VCaP (cell line): ENCODE data around the gene KRT34.

Source experiments
- H3K27ac ChIP-seq: fragments of 450-650 bp; 2 replicates; pipeline ENCODE4 v1.5.1; 2017
- TF ChIP-seq, protein P1 (sequence below): fragments of 450-650 bp; conservative IDR thresholded peaks from 2 replicates; pipeline ENCODE4 v1.5.1; 2017; ENCODE audit warnings: mild to moderate bottlenecking, moderate library complexity

KRT34 gene

DNA sequence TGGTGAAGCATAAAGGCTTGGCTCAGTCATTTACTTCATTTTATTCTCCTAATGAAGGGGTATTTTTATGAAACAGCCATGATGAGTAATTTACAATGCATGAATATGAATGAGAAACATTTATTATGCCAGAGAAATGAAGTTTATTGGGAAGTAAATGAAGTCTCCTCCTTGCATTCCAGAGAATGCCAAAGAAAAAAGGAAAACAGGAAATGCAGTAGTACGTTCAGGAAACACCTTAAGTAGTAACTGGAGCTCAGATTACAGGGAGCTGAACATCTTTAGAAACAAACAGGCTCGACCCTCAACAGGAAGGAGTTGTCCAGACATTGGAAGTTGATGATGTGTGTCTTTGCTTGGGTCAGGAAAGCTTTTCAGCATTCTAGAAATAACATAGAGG lies 4.6 kb downstream of the KRT34 start:
- no peak overlapping the region for H3K27ac ChIP-seq
- TF ChIP-seq, protein P1, sequence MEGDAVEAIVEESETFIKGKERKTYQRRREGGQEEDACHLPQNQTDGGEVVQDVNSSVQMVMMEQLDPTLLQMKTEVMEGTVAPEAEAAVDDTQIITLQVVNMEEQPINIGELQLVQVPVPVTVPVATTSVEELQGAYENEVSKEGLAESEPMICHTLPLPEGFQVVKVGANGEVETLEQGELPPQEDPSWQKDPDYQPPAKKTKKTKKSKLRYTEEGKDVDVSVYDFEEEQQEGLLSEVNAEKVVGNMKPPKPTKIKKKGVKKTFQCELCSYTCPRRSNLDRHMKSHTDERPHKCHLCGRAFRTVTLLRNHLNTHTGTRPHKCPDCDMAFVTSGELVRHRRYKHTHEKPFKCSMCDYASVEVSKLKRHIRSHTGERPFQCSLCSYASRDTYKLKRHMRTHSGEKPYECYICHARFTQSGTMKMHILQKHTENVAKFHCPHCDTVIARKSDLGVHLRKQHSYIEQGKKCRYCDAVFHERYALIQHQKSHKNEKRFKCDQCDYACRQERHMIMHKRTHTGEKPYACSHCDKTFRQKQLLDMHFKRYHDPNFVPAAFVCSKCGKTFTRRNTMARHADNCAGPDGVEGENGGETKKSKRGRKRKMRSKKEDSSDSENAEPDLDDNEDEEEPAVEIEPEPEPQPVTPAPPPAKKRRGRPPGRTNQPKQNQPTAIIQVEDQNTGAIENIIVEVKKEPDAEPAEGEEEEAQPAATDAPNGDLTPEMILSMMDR, result no peak

DNA sequence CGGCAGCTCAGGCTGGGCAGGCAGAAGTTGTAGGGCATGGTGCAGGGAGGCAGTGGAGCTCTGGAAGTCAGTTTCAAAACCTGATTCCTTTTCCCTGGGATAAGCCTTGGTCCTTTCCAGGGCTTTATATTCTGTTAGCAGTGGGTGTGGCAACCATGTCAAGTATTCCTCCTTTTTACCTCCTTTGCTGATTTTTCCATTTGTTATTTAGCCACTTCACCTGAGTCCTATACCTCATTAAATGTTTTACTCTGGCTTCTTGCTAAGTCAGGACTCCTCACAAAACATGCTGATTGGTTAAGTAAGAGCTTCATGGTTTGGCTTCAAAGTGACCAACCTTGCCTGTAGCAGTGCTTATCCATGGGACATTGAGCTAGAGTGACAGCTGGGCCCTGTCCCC lies 12.4 kb downstream of the KRT34 start, which contains the start of gene KRT33B:
Gene KRT33B (minus strand): TSS at position 101 of the 400 bp plus-strand sequence. CDS start 63 bp downstream, at position 38.
- TF ChIP-seq, protein P1, result no peak

DNA sequence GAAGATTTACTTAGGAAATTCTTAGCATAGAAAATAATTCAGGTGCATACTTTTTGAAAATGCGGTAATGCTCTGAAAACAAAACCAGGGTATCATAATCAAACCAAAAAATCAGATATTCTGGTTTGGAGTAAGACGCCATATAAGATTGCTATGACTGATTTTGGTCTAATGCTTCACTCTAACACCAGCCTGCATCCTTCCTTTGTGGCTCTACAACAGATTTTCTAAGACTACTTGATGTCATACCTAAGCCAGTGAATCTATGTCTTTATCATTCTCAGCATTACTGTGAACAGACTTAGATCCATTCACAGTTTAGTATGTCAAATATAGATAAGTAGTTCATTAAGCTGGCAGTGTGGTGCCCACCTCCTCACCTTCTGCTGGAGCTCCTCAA lies 13.1 kb downstream of the KRT34 start:
- TF ChIP-seq, protein P1, result no peak
- H3K27ac ChIP-seq, result no peak overlapping the region

More for the DNA sequence above, 12.4 kb downstream of the KRT34 start, which contains the start of gene KRT33B:
- H3K27ac ChIP-seq, result no peak within 1 kb of the TSS

DNA sequence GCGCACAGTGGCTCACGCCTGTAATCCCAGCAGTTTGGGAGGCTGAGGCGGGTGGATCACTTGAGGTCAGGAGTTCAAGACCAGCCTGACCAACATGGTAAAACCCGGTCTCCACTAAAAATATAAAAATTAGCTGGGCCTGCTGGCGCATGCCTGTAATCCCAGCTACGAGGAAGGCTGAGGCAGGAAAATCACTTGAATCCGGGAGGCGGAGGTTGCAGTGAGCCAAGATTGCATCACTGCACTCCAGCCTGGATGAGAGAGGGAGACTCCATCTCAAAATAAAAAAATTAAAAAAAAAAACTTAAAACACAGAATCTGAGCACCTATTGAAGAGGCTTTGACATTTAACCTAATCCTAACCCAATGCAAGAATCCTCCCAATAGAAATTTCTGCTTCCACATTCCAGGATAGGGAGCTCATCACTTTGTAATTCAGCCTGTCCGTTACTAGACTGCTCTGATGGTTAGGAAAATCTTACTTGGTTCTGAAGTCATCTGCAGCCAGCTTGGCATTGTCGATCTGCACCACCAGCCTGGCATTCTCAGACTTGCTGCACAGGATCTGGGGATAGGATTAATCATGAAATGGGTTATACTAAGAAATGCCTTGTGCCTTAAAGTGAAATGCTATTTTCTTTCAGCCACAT lies 14.6 kb downstream of the KRT34 start:
- no peak overlapping the region for H3K27ac ChIP-seq
- TF ChIP-seq, protein P1, result no peak

DNA sequence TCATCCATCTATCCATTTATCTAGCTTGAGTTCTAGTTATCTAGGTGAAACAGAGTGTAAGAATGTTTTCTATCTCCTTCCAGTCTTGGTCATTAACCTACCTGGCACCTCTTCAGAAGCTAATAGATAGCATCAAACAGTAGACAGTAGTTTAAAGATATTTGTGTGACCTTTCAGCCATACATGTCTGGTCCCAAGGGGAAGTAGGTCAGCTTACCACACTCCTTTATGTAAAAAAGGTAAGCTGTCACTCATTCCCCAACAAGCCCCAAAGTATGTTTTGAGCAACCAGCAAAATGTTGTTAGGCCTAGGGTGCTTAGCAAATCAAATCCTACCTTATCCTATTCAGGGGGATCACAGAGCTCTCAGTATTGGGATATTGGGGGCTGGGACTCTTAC lies 16.0 kb downstream of the KRT34 start:
- TF ChIP-seq, protein P1, result no peak
- no peak overlapping the region for H3K27ac ChIP-seq

DNA sequence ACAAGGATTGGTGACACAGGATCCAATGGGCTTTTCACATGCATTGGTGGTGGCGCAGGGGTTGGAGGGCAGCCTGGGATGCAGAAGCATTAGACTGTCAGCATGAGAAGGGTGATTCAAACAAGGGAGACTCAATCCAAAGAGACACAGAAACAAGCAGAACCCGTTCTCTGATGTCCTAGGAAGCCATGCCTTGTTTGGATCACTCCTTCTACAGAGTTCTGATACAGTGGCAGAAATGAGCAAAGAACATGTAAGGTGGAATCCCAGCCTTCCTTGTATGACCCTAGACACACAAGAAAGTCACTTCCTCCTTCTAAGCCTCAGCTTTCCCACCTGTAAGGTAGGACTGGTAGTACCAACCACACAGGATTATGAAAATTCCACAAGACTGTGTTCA lies 18.2 kb downstream of the KRT34 start:
- TF ChIP-seq, protein P1, result no peak
- H3K27ac ChIP-seq, result no peak overlapping the region

DNA sequence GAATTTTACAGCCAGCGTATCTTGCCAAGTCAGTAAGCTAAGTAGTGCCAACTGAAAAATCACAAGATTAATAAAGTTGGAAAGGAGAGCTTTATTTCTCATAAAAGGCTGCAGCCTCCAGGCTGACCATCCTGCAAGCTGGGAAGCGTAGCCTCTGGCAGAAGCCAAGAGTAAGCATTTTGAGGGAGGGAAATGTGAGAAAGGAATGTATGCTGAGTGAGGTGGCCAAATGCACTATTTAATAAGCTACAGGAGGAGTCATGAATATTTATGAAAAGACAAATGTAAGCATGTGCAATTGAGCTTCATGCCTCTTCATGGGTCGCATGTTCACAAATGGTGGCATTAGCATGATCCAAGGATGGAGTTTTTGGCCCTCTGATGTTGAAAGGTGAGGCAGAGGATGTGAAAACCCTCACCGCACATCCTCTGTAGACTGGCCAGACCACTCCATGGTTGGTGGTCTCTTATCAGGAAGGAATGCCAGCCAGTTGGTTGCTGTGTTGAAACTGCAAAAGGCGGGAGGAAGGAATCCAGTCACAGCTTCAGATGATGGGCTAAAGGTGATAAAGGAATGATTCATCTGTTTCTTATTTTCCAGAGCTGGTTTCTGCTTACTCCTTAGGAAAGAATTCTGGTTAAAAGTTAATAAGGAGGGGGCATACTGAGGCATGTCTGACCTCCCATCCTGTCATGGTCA lies 21.7 kb downstream of the KRT34 start:
- TF ChIP-seq, protein P1, result no peak
- H3K27ac ChIP-seq, result no peak overlapping the region
